GM21737 (cell line): Measurements from ENCODE around the gene TTC28.
"Not testable (repeated sequence)": the region's sequence is repeated elsewhere in the genome, so short reads cannot be mapped to it uniquely, and the experiment has no call there.

Source experiments
- ATAC-seq: cut with Tn5 transposase; IDR thresholded peaks from one replicate; pipeline ENCODE4 v1.9.1; 2021; ENCODE audit warnings: mild to moderate bottlenecking, moderate library complexity; ENCODE audit not compliant: unreplicated experiment

TTC28 gene

GRCh38 chr22:28074526-28074925 lies 605.1 kb downstream of the TTC28 start:
- no peak for ATAC-seq

GRCh38 chr22:28072066-28072465 lies 607.6 kb downstream of the TTC28 start:
- no peak for ATAC-seq

- no peak for ATAC-seq
These were observed 610.8 kb downstream of the TTC28 start for GRCh38 chr22:28068826-28069225.

- no peak for ATAC-seq
These were observed 614.7 kb downstream of the TTC28 start for GRCh38 chr22:28064920-28065319.

- no peak for ATAC-seq
These were observed 616.0 kb downstream of the TTC28 start for GRCh38 chr22:28063656-28064055.

- not testable (repeated sequence) for ATAC-seq
These were observed 619.0 kb downstream of the TTC28 start for GRCh38 chr22:28060594-28060993.

- ATAC-seq = no peak
These were observed 621.6 kb downstream of the TTC28 start for GRCh38 chr22:28058036-28058435.

- no peak for ATAC-seq
These were observed 624.8 kb downstream of the TTC28 start for GRCh38 chr22:28054819-28055208.

GRCh38 chr22:28053896-28054818 lies 625.5 kb downstream of the TTC28 start:
- no peak for ATAC-seq

- ATAC-seq = no peak
These were observed 626.8 kb downstream of the TTC28 start for GRCh38 chr22:28052825-28053269.

- no peak for ATAC-seq
These were observed 627.8 kb downstream of the TTC28 start for GRCh38 chr22:28051787-28052356.

GRCh38 chr22:28051091-28051786 lies 628.4 kb downstream of the TTC28 start:
- ATAC-seq = no peak

GRCh38 chr22:28048529-28048928 lies 631.1 kb downstream of the TTC28 start:
- no peak for ATAC-seq

- ATAC-seq = no peak
These were observed 631.9 kb downstream of the TTC28 start for GRCh38 chr22:28047740-28048139.

GRCh38 chr22:28046100-28046499 lies 633.5 kb downstream of the TTC28 start:
- ATAC-seq = no peak

- ATAC-seq = no peak
These were observed 635.0 kb downstream of the TTC28 start for GRCh38 chr22:28044546-28045173.

- ATAC-seq = no peak
These were observed 636.4 kb downstream of the TTC28 start for GRCh38 chr22:28043266-28043665.

- ATAC-seq = no peak
These were observed 644.8 kb downstream of the TTC28 start for GRCh38 chr22:28034760-28035401.

- ATAC-seq = no peak
These were observed 645.4 kb downstream of the TTC28 start for GRCh38 chr22:28034145-28034759.

- no peak for ATAC-seq
These were observed 646.8 kb downstream of the TTC28 start for GRCh38 chr22:28032861-28033260.
